Amniotic stem cell (primary cell): Measurements from ENCODE around the gene CAPN6.

Experiments
- DNase-seq: peaks from one replicate; lab custom pipeline; 2025; lab: John Stamatoyannopoulos, UW

Gene CAPN6

GRCh38 chrX:111200327-111200726, 70.0 kb downstream of the CAPN6 start:
- no peak for DNase-seq

- no peak for DNase-seq
These were observed 70.8 kb downstream of the CAPN6 start for GRCh38 chrX:111199505-111199904.
